PFSK-1 (cell line): ENCODE data around the gene DDX17.

Experiments
- FOXP2 ChIP-seq: optimal IDR thresholded peaks from 2 replicates; pipeline ENCODE3; 2011; ENCODE audit warnings: borderline replicate concordance, control low read depth, inconsistent platforms; ENCODE audit not compliant: insufficient read depth; ENCODE audit errors: extremely low read length, extremely low read depth
- POLR2AphosphoS5 ChIP-seq: IDR thresholded peaks from 2 replicates; pipeline ENCODE4 v1.6.1; 2012; ENCODE audit warnings: low read depth, mild to moderate bottlenecking, control low read depth, low read length, moderate library complexity
- SIN3A ChIP-seq: IDR thresholded peaks from 2 replicates; pipeline ENCODE4 v1.6.1; 2012; ENCODE audit warnings: mild to moderate bottlenecking, low read length, moderate library complexity, borderline replicate concordance; ENCODE audit not compliant: insufficient read depth
- TAF1 ChIP-seq: IDR thresholded peaks from 2 replicates; pipeline ENCODE4 v1.6.1; 2012; ENCODE audit warnings: low read length, control low read depth, borderline replicate concordance; ENCODE audit not compliant: insufficient read depth
- TF ChIP-seq, protein P1 (sequence below), 2 experiments: IDR thresholded peaks; 2 replicates each; pipeline versions ENCODE4 v1.6.1 to v1.8.0; 2011 to 2012; ENCODE audit warnings: low read depth in 2 of 2, low read length in 2 of 2, control low read depth in 1 of 2, inconsistent platforms in 1 of 2, mild to moderate bottlenecking in 1 of 2, moderate library complexity in 1 of 2; ENCODE audit not compliant: insufficient read depth in 1 of 2

The DDX17 gene

DNA sequence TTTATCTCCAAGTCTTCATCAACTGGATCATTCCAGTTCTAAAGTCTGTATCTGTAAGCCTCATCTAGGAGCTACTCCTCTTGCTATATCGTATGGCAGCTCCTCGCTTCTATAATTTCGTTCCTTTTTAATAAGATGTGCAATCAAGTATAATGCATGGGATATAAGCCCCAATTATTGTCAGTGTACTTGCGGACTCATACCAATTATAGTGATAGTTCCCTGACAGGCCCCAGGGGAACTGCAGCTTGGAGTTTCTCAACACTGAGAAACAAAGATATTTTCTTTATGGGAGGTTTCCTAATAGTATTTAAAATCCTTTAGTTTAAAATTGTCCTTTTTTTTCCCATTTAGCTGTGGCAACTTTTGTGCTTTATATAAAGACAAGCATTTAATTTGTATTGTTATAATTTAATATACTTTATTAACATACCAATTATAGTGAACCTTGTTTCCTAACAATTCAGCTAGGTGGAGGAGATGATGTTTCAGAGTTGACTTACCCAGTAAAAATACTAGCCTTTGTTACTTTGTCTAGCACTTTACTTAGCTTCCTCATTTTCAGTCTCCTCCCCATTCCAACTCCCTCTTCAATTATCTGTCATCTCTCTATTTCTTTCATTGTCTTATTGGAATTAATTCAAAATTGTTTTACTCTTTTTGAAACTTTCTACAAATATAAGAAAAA is 25.3 kb upstream of the DDX17 start:
- TF ChIP-seq TAF1, result no peak
- no peak for TF ChIP-seq SIN3A
- TF ChIP-seq, protein P1, sequence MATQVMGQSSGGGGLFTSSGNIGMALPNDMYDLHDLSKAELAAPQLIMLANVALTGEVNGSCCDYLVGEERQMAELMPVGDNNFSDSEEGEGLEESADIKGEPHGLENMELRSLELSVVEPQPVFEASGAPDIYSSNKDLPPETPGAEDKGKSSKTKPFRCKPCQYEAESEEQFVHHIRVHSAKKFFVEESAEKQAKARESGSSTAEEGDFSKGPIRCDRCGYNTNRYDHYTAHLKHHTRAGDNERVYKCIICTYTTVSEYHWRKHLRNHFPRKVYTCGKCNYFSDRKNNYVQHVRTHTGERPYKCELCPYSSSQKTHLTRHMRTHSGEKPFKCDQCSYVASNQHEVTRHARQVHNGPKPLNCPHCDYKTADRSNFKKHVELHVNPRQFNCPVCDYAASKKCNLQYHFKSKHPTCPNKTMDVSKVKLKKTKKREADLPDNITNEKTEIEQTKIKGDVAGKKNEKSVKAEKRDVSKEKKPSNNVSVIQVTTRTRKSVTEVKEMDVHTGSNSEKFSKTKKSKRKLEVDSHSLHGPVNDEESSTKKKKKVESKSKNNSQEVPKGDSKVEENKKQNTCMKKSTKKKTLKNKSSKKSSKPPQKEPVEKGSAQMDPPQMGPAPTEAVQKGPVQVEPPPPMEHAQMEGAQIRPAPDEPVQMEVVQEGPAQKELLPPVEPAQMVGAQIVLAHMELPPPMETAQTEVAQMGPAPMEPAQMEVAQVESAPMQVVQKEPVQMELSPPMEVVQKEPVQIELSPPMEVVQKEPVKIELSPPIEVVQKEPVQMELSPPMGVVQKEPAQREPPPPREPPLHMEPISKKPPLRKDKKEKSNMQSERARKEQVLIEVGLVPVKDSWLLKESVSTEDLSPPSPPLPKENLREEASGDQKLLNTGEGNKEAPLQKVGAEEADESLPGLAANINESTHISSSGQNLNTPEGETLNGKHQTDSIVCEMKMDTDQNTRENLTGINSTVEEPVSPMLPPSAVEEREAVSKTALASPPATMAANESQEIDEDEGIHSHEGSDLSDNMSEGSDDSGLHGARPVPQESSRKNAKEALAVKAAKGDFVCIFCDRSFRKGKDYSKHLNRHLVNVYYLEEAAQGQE (IDR thresholded peaks at IDR 0.05; ENCODE audit: insufficient read depth in 1 of 2, low read depth in 2 of 2, low read length in 2 of 2), result no peak
- no peak for TF ChIP-seq POLR2AphosphoS5
- no peak for TF ChIP-seq FOXP2

DNA sequence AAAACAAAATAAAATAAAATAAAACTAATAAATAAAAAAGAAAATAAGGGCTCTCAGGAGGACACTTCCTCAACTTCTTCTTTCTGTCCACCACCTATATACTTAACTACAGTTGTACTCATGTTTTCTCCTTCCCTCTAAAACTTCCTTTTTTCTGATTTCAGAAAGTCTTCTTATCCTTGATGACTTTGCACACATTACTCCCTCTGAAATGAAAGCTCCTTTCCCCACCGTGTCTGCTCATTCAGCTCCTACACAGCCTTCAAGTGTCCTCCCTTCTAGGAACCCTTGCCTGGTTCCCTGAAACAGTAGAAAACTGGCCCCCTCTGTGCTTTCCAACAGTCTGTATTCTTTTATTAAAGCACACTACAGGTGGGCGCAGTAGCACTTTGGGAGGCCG is 18.3 kb upstream of the DDX17 start:
- TF ChIP-seq POLR2AphosphoS5 (no peak), SIN3A (no peak), TAF1 (no peak), FOXP2 (no peak)
- TF ChIP-seq, protein P1 (IDR thresholded peaks at IDR 0.05; ENCODE audit: insufficient read depth in 1 of 2, low read depth in 2 of 2, low read length in 2 of 2), result no peak

DNA sequence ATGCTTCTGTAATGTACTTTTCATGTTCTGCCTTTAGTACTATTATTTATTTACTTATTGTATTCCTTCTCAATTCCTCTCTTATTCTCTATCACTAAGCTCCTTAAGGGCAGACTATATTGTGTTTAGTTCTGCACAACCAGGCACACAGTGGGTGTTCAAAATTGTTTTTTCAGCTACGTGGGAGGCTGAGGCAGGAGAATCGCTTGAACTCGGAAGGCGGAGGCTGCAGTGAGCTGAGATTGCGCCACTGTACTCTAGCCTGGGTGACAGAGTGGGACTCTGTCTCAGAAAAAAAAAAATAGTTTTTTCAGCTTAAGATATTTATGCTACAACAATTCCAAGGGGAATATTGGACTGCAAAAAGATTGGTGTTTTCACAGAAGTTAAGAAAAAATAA is 17.4 kb upstream of the DDX17 start:
- TF ChIP-seq FOXP2, result no peak
- no peak for TF ChIP-seq SIN3A
- no peak for TF ChIP-seq TAF1
- no peak for TF ChIP-seq POLR2AphosphoS5
- TF ChIP-seq, protein P1 (IDR thresholded peaks at IDR 0.05; ENCODE audit: insufficient read depth in 1 of 2, low read depth in 2 of 2, low read length in 2 of 2), result no peak

DNA sequence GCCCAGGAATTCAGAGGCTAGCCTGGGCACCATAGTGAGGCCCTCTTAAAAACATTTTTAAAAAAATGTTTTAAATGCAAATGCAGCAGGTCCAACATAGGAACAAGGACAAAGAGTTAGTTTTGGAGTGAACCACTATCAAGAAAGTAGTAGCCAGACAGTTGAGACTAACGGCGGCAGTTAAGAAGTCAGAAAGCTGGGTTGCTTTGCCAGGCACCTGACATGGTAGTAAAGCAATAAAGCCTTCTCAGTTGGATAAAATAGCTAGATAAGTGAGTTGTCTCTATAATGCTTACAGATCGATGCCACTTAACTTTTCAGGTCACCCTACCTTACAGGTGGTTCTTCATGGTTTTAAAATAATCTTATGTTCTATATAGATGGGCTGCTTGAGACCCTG is 16.9 kb upstream of the DDX17 start:
- TF ChIP-seq TAF1 (no peak), POLR2AphosphoS5 (no peak), SIN3A (no peak), FOXP2 (no peak)
- TF ChIP-seq, protein P1 (IDR thresholded peaks at IDR 0.05; ENCODE audit: insufficient read depth in 1 of 2, low read depth in 2 of 2, low read length in 2 of 2), result no peak
